Smooth muscle cell of bladder (primary cell): ENCODE results near the gene NABP1. TPM values are rescaled to one million over a fixed set of nuclear protein-coding genes. Genes with fewer than 3 reads are reported as not detected.

Experiments used
- total RNA-seq: library from RNA; depleted of rRNA; stranded (reverse); fragments of >200 nt; gene quantifications from 2 replicates; pipeline ENCODE4 v1.2.3, GENCODE V29; 2014

NABP1 gene
- total RNA-seq = 56.1 and 65.6 TPM in 2 replicates

GRCh38 chr2:191677646-191678436 is at the start of gene NABP1:
TSS of gene NABP1 (plus strand) at chr2:191678136. CDS start at chr2:191678615, 479 bp downstream.

Other genes with a start within 250 kb of the NABP1 start
- 10.4 and 16.4 TPM in 2 replicates for gene CAVIN2, start 169.0 kb downstream of the NABP1 start, total RNA-seq